Kidney (tissue), 14 donors: ENCODE results near the gene LRRC8C. TPM values are rescaled to one million over a fixed set of nuclear protein-coding genes. Genes with fewer than 3 reads are reported as not detected.

ENCODE experiments used
- DNase-seq, 5 donors: peaks; one replicate each; pipeline ENCODE4 v3.0.0-alpha.2; 2013 to 2020
- FAIRE-seq: peaks from 2 replicates; lab custom pipeline; 2012; peaks lifted over from hg19 to GRCh38; lab: Jason Lieb, UNC
- H3K27ac ChIP-seq, 2 donors: one replicate each; pipeline ENCODE4 v1.7.0; 2013; ENCODE audit warnings: low read depth in 2 of 2, low read length in 2 of 2, inconsistent platforms in 1 of 2
- H3K27me3 ChIP-seq: one replicate; pipeline ENCODE4 v1.7.1; 2013; ENCODE audit warnings: low read length, inconsistent platforms; ENCODE audit not compliant: control insufficient read depth, insufficient read depth
- H3K36me3 ChIP-seq, 3 donors: one replicate each; pipeline versions ENCODE4 v1.7.0 to v1.7.1; 2013; ENCODE audit warnings: low read length in 3 of 3, control low read depth in 1 of 3, inconsistent platforms in 1 of 3; ENCODE audit not compliant: insufficient read depth in 3 of 3, control insufficient read depth in 2 of 3
- H3K4me1 ChIP-seq, 3 donors: one replicate each; pipeline versions ENCODE4 v1.7.0 to v1.7.1; 2013; ENCODE audit warnings: low read length in 3 of 3, inconsistent platforms in 1 of 3, low read depth in 1 of 3; ENCODE audit not compliant: control insufficient read depth in 2 of 3, insufficient read depth in 2 of 3
- H3K4me3 ChIP-seq, 3 donors: one replicate each; pipeline versions ENCODE4 v1.7.0 to v1.8.1; 2013; ENCODE audit warnings: low read length in 3 of 3, control low read depth in 1 of 3, inconsistent platforms in 1 of 3
- H3K9ac ChIP-seq, 3 donors: one replicate each; pipeline versions ENCODE4 v1.7.0 to v1.7.1; 2013; ENCODE audit warnings: low read length in 3 of 3, control low read depth in 1 of 3, inconsistent platforms in 1 of 3
- H3K9me3 ChIP-seq, 3 donors: one replicate each; pipeline versions ENCODE4 v1.7.0 to v1.7.1; 2013; ENCODE audit warnings: low read length in 3 of 3, control low read depth in 1 of 3, inconsistent platforms in 1 of 3; ENCODE audit not compliant: control insufficient read depth in 2 of 3, insufficient read depth in 1 of 3
- CTCF ChIP-seq: IDR thresholded peaks from 3 replicates; pipeline ENCODE4 v1.5.1; 2012; ENCODE audit warnings: mild to moderate bottlenecking, moderate library complexity, borderline replicate concordance; ENCODE audit not compliant: insufficient read depth; ENCODE audit errors: extremely low read depth
- intact Hi-C: fragments of 100-400 bp; cut with DNase I; formaldehyde crosslinking; loops from one replicate; pipeline ENCODE4 v1.11.1; 2022
- polyA plus RNA-seq: library from polyadenylated mRNA; stranded (reverse); fragments of 350-450 nt; fragmentation: Illumina TruSeq; extraction: RNeasy Lipid Tissue Mini Kit (QIAGEN cat#74804); gene quantifications from one replicate; pipeline ENCODE4 v1.2.3, GENCODE V29; 2014; ENCODE audit warnings: low read depth, low replicate concordance; ENCODE audit not compliant: insufficient read depth
- total RNA-seq: library from RNA; stranded (reverse); fragmentation: NEBNext Ultra II Directional; extraction: Animal tissue kit (Norgen Biotek cat#: 25700); gene quantifications from one replicate; pipeline ENCODE4 v1.2.1, GENCODE V29; 2021
- donor health status: control.
- donor health status: control.
- donor health status: control.
- donor health status: control.
- donor health status: control.
- donor health status: DM: yes; HTN: yes; CAD: no.
- donor health status: Normal renal cell carcinoma (clear cell type).

LRRC8C gene
- total and polyA plus RNA-seq, 2 donors from 2014 or later = 2.6 to 12.7 TPM

GRCh38 chr1:89723144-89723543 is 90.2 kb downstream of the LRRC8C start:
- TF ChIP-seq CTCF = no peak

GRCh38 chr1:89723863-89724262 is 90.9 kb downstream of the LRRC8C start:
- H3K4me1 ChIP-seq = peaks cover 0 to 6% (median 0%) of the 10 kb centered on the region in 3 donors
- no peaks in the 10 kb centered on the region for H3K27me3 ChIP-seq
- H3K9me3 ChIP-seq = no peaks in the 10 kb centered on the region
- no peak overlapping the region for H3K27ac ChIP-seq
- no peak for DNase-seq
- H3K36me3 ChIP-seq = no peaks in the 10 kb centered on the region
- no peak overlapping the region for H3K4me3 ChIP-seq
- no peak for FAIRE-seq
- no peak for TF ChIP-seq CTCF
- H3K9ac ChIP-seq = no peak overlapping the region
- intact Hi-C loops = no loop called here

More at GRCh38 chr1:89723144-89723543, 90.2 kb downstream of the LRRC8C start:
- Histone ChIP-seq H3K9me3 (no peaks in the 10 kb centered on the region), H3K4me3 (no peak overlapping the region), H3K27ac (no peak overlapping the region), H3K27me3 (no peaks in the 10 kb centered on the region), H3K9ac (no peak overlapping the region), H3K36me3 (no peaks in the 10 kb centered on the region), H3K4me1 (peaks cover 0 to 6% (median 0%) of the 10 kb centered on the region in 3 donors)
- FAIRE-seq (no peak), DNase-seq (no peak)
- intact Hi-C loops = no loop called here

- Histone ChIP-seq H3K36me3 (no peaks in the 10 kb centered on the region), H3K4me3 (no peak overlapping the region), H3K9me3 (no peaks in the 10 kb centered on the region), H3K27ac (no peak overlapping the region), H3K9ac (no peak overlapping the region), H3K4me1 (peaks cover 0 to 4% (median 0%) of the 10 kb centered on the region in 3 donors), H3K27me3 (no peaks in the 10 kb centered on the region)
- intact Hi-C loops = no loop called here
- DNase-seq (no peak), FAIRE-seq (no peak)
- no peak for TF ChIP-seq CTCF
These were observed 91.6 kb downstream of the LRRC8C start for GRCh38 chr1:89724369-89725010.

GRCh38 chr1:89725011-89725370 is 92.1 kb downstream of the LRRC8C start:
- no peaks in the 10 kb centered on the region for H3K27me3 ChIP-seq
- no peak overlapping the region for H3K9ac ChIP-seq
- no peak overlapping the region for H3K27ac ChIP-seq
- no peaks in the 10 kb centered on the region for H3K36me3 ChIP-seq
- intact Hi-C loops = no loop called here
- FAIRE-seq (no peak), DNase-seq (no peak)
- H3K4me3 ChIP-seq = no peak overlapping the region
- no peak for TF ChIP-seq CTCF
- H3K4me1 ChIP-seq = no peaks in the 10 kb centered on the region
- no peaks in the 10 kb centered on the region for H3K9me3 ChIP-seq
